Activated CD4-positive, alpha-beta T cell treated with anti-CD3 and anti-CD28 coated beads, Interleukin-2, amount 50 U/mL, for 24 hours (primary cell): ENCODE data around the gene NRG3.

Source experiments
- DNase-seq, 2 donors: peaks; one replicate each; pipeline ENCODE4 v3.0.0-alpha.2; 2020; ENCODE audit warnings: low read depth in 1 of 2, low spot score in 1 of 2

Gene NRG3

GRCh38 chr10:82880776-82881290, 1005.8 kb downstream of the NRG3 start:
- DNase-seq, result no peak

GRCh38 chr10:82882722-82883121, 1007.7 kb downstream of the NRG3 start:
- DNase-seq, result no peak

GRCh38 chr10:82883603-82884002, 1008.6 kb downstream of the NRG3 start:
- DNase-seq, result no peak

- no peak for DNase-seq
These were observed 1012.5 kb downstream of the NRG3 start for GRCh38 chr10:82887488-82887887.

GRCh38 chr10:82888809-82889455, 1013.9 kb downstream of the NRG3 start:
- no peak for DNase-seq

GRCh38 chr10:82889728-82890127, 1014.7 kb downstream of the NRG3 start:
- no peak for DNase-seq

GRCh38 chr10:82890573-82890972, 1015.6 kb downstream of the NRG3 start:
- DNase-seq, result no peak

GRCh38 chr10:82908096-82908495, 1033.1 kb downstream of the NRG3 start:
- DNase-seq, result no peak

- DNase-seq, result no peak
These were observed 1033.8 kb downstream of the NRG3 start for GRCh38 chr10:82908751-82909150.

GRCh38 chr10:82910301-82910700, 1035.3 kb downstream of the NRG3 start:
- DNase-seq, result no peak

GRCh38 chr10:82914655-82915136, 1039.7 kb downstream of the NRG3 start:
- DNase-seq, result no peak

- no peak for DNase-seq
These were observed 1041.9 kb downstream of the NRG3 start for GRCh38 chr10:82916941-82917340.

- DNase-seq, result no peak
These were observed 1043.0 kb downstream of the NRG3 start for GRCh38 chr10:82918022-82918421.

GRCh38 chr10:82922046-82922445, 1047.1 kb downstream of the NRG3 start:
- no peak for DNase-seq

GRCh38 chr10:82922755-82923154, 1047.8 kb downstream of the NRG3 start:
- no peak for DNase-seq

- no peak for DNase-seq
These were observed 1049.7 kb downstream of the NRG3 start for GRCh38 chr10:82924711-82925110.

GRCh38 chr10:82925547-82925946, 1050.6 kb downstream of the NRG3 start:
- DNase-seq, result no peak

- DNase-seq, result no peak
These were observed 1057.5 kb downstream of the NRG3 start for GRCh38 chr10:82932451-82932850.

- DNase-seq, result no peak
These were observed 1059.4 kb downstream of the NRG3 start for GRCh38 chr10:82934429-82934828.

- no peak for DNase-seq
These were observed 1060.0 kb downstream of the NRG3 start for GRCh38 chr10:82934947-82935346.

GRCh38 chr10:82938331-82938730, 1063.3 kb downstream of the NRG3 start:
- DNase-seq, result no peak

GRCh38 chr10:82942286-82943099, 1067.5 kb downstream of the NRG3 start:
- no peak for DNase-seq
